CD8-positive, alpha-beta memory T cell (primary cell): ENCODE data around the gene FAM13B. TPM values are rescaled to one million over a fixed set of nuclear protein-coding genes. Genes with fewer than 3 reads are reported as not detected.
"Not testable (repeated sequence)": the region's sequence is repeated elsewhere in the genome, so short reads cannot be mapped to it uniquely, and the experiment has no call there.

Experiments used
- CTCF ChIA-PET: fragments of 350-600 bp; sonication (Branson Sonifier 250); formaldehyde crosslinking; loops from one replicate; lab custom pipeline; 2021; ENCODE audit warnings: antibody characterized with exemption; lab: Charles Lee
- POLR2A ChIA-PET: fragments of 350-600 bp; sonication (Branson Sonifier 250); formaldehyde crosslinking; loops from one replicate; lab custom pipeline; 2021; ENCODE audit warnings: antibody characterized with exemption; lab: Charles Lee
- DNase-seq, 5 donors: peaks; one replicate each; pipeline versions ENCODE4 v3.0.0 to v3.0.0-alpha.2; 2020 to 2022; ENCODE audit warnings: mixed read lengths in 1 of 5
- H3K27ac ChIP-seq: one replicate; pipeline ENCODE4 v1.7.0; 2013; ENCODE audit warnings: low read depth, mild to moderate bottlenecking, low read length, moderate library complexity
- H3K27me3 ChIP-seq: 2 replicates; pipeline ENCODE4 v1.7.0; 2013; ENCODE audit warnings: low read length, mild to moderate bottlenecking; ENCODE audit not compliant: insufficient read depth, poor library complexity, severe bottlenecking
- H3K36me3 ChIP-seq: 2 replicates; pipeline ENCODE4 v1.7.0; 2013; ENCODE audit warnings: mild to moderate bottlenecking, low read length, moderate library complexity; ENCODE audit not compliant: insufficient read depth
- H3K4me1 ChIP-seq: 2 replicates; pipeline ENCODE4 v1.7.0; 2013; ENCODE audit warnings: mild to moderate bottlenecking, low read length, moderate library complexity; ENCODE audit not compliant: insufficient read depth
- H3K4me3 ChIP-seq: 2 replicates; pipeline ENCODE4 v1.7.0; 2013; ENCODE audit warnings: mild to moderate bottlenecking, low read length
- H3K9me3 ChIP-seq: 2 replicates; pipeline ENCODE4 v1.7.0; 2013; ENCODE audit warnings: mild to moderate bottlenecking, low read length
- H3K27ac Mint-ChIP-seq, 8 donors: one replicate each; pipeline ENCODE4 v1.8.0; 2020 to 2021; ENCODE audit warnings: mixed read lengths in 8 of 8, mild to moderate bottlenecking in 6 of 8, inconsistent platforms in 3 of 8, moderate library complexity in 3 of 8
- H3K27me3 Mint-ChIP-seq, 2 donors: one replicate each; pipeline ENCODE4 v1.8.0; 2020 to 2021; ENCODE audit warnings: mixed read lengths in 2 of 2, mild to moderate bottlenecking in 1 of 2, moderate library complexity in 1 of 2
- H3K36me3 Mint-ChIP-seq, 3 donors: one replicate each; pipeline ENCODE4 v1.8.0; 2020 to 2021; ENCODE audit warnings: mixed read lengths in 3 of 3, inconsistent platforms in 1 of 3, mild to moderate bottlenecking in 1 of 3
- H3K4me1 Mint-ChIP-seq, 3 donors: one replicate each; pipeline ENCODE4 v1.8.0; 2020 to 2021; ENCODE audit warnings: mixed read lengths in 3 of 3, inconsistent platforms in 1 of 3, mild to moderate bottlenecking in 1 of 3
- H3K4me3 Mint-ChIP-seq, 7 donors: one replicate each; pipeline ENCODE4 v1.8.0; 2020 to 2021; ENCODE audit warnings: mixed read lengths in 7 of 7, mild to moderate bottlenecking in 6 of 7, moderate library complexity in 4 of 7, inconsistent platforms in 2 of 7
- H3K9me3 Mint-ChIP-seq, 5 donors: one replicate each; pipeline ENCODE4 v1.8.0; 2020 to 2022; ENCODE audit warnings: mixed read lengths in 5 of 5, mild to moderate bottlenecking in 3 of 5, moderate library complexity in 2 of 5, inconsistent platforms in 1 of 5
- polyA plus RNA-seq: library from polyadenylated mRNA; unstranded; fragments of 300-500 nt; fragmentation: Illumina TruSeq; gene quantifications from one replicate; pipeline ENCODE4 v1.2.3, GENCODE V29; 2021
- total RNA-seq, 2 experiments: library from RNA; stranded (reverse); gene quantifications; one replicate each; pipeline ENCODE4 v1.2.3, GENCODE V29; 2021

Gene FAM13B
- total and polyA plus RNA-seq, 3 experiments from 2014 or later, result 25.3 to 37.2 (median 28.9) TPM

- Histone ChIP-seq H3K27ac (no peak overlapping the region), H3K36me3 (no peaks in the 10 kb centered on the region), H3K4me1 (peaks cover 63% of the 10 kb centered on the region), H3K27me3 (no peaks in the 10 kb centered on the region), H3K9me3 (no peaks in the 10 kb centered on the region), H3K4me3 (no peak overlapping the region)
- POLR2A ChIA-PET, result interaction anchor here (0.7 kb wide), 3 partner anchors 434 to 1169 kb away, joined by 3 to 5 read pairs (median 3); no protein-coding TSS in a partner anchor
- Mint-ChIP-seq H3K4me3 (peak overlapping the region; percentile 62 to 100 (median 97)), H3K27ac (peak overlapping the region; percentile 43 to 100 (median 95)), H3K27me3 (no peaks in the 10 kb centered on the region), H3K4me1 (peaks cover 68 to 80% (median 76%) of the 10 kb centered on the region in 3 donors), H3K9me3 (no peaks in the 10 kb centered on the region), H3K36me3 (peaks cover 0 to 25% (median 0%) of the 10 kb centered on the region in 3 donors)
- CTCF ChIA-PET, result interaction anchor here (0.7 to 1.0 kb wide), 2 partner anchors 54 to 276 kb away, joined by 3 to 4 read pairs; partner anchors contain the start of genes HNRNPA0 and WNT8A
- DNase-seq, result no peak
Measured at GRCh38 chr5:138029944-138030343, 2.9 kb downstream of the FAM13B start.

GRCh38 chr5:138029501-138029900 lies 3.4 kb downstream of the FAM13B start:
- no peaks in the 10 kb centered on the region for H3K36me3 ChIP-seq
- H3K4me3 ChIP-seq, result no peak overlapping the region
- DNase-seq, result no peak
- H3K4me1 Mint-ChIP-seq, result peaks cover 72 to 85% (median 81%) of the 10 kb centered on the region in 3 donors
- peak overlapping the region; percentile 53 to 100 (median 97) for H3K4me3 Mint-ChIP-seq
- no peaks in the 10 kb centered on the region for H3K27me3 ChIP-seq
- no peaks in the 10 kb centered on the region for H3K27me3 Mint-ChIP-seq
- peaks cover 0 to 26% (median 1%) of the 10 kb centered on the region in 3 donors for H3K36me3 Mint-ChIP-seq
- H3K27ac Mint-ChIP-seq, result peak overlapping the region; percentile 0 to 100 (median 95)
- H3K4me1 ChIP-seq, result peaks cover 67% of the 10 kb centered on the region
- no peaks in the 10 kb centered on the region for H3K9me3 ChIP-seq
- ChIA-PET POLR2A (interaction anchor here (0.7 kb wide), 1 partner anchor 1169 kb away, joined by 5 read pairs; no protein-coding TSS in a partner anchor), CTCF (no interaction called here)
- H3K27ac ChIP-seq, result no peak overlapping the region
- H3K9me3 Mint-ChIP-seq, result no peaks in the 10 kb centered on the region

- Histone ChIP-seq H3K36me3 (no peaks in the 10 kb centered on the region), H3K4me3 (no peak overlapping the region), H3K4me1 (peaks cover 72% of the 10 kb centered on the region), H3K9me3 (no peaks in the 10 kb centered on the region), H3K27me3 (no peaks in the 10 kb centered on the region), H3K27ac (no peak overlapping the region)
- no peaks in the 10 kb centered on the region for H3K27me3 Mint-ChIP-seq
- peak overlapping the region in 5 of 7 donors; percentile 13 to 97 (median 93) for H3K4me3 Mint-ChIP-seq
- no peak for DNase-seq
- peak overlapping the region in 6 of 8 donors; percentile 65 to 99 (median 97) for H3K27ac Mint-ChIP-seq
- H3K9me3 Mint-ChIP-seq, result no peaks in the 10 kb centered on the region
- CTCF ChIA-PET, result interaction anchor here (1.3 kb wide), 1 partner anchor 13 kb away, joined by 3 read pairs; no protein-coding TSS in a partner anchor
- H3K36me3 Mint-ChIP-seq, result peaks cover 0 to 26% (median 2%) of the 10 kb centered on the region in 3 donors
- peaks cover 77 to 87% (median 86%) of the 10 kb centered on the region in 3 donors for H3K4me1 Mint-ChIP-seq
- POLR2A ChIA-PET, result no interaction called here
Measured at GRCh38 chr5:138028971-138029365, 3.9 kb downstream of the FAM13B start.

GRCh38 chr5:138028262-138028970 lies 4.5 kb downstream of the FAM13B start:
- H3K9me3 Mint-ChIP-seq, POLR2A ChIA-PET, DNase-seq, H3K9me3 ChIP-seq, H3K4me3 ChIP-seq, H3K36me3 ChIP-seq, H3K27me3 Mint-ChIP-seq, H3K27me3 ChIP-seq, H3K27ac ChIP-seq: not testable (repeated sequence)
- CTCF ChIA-PET, result interaction anchor here (0.7 to 1.3 kb wide), 2 partner anchors 14 to 36 kb away, joined by 3 read pairs; no protein-coding TSS in a partner anchor
- peaks cover 72% of the 10 kb centered on the region for H3K4me1 ChIP-seq
- peak overlapping the region in 3 of 7 donors; percentile 23 to 93 (median 31) for H3K4me3 Mint-ChIP-seq
- peaks cover 78 to 87% (median 87%) of the 10 kb centered on the region in 3 donors for H3K4me1 Mint-ChIP-seq
- peak overlapping the region in 4 of 8 donors; percentile 11 to 99 (median 40) for H3K27ac Mint-ChIP-seq
- H3K36me3 Mint-ChIP-seq, result peaks cover 0 to 26% (median 2%) of the 10 kb centered on the region in 3 donors

GRCh38 chr5:138026793-138027192 lies 6.1 kb downstream of the FAM13B start:
- H3K27me3 ChIP-seq, H3K27me3 Mint-ChIP-seq, DNase-seq, H3K9me3 ChIP-seq, H3K9me3 Mint-ChIP-seq, POLR2A ChIA-PET, H3K4me3 ChIP-seq, H3K27ac ChIP-seq, H3K36me3 ChIP-seq: not testable (repeated sequence)
- CTCF ChIA-PET, result interaction anchor here (1.2 to 2.9 kb wide), 3 partner anchors 9 to 42 kb away, joined by 3 to 18 read pairs (median 8); no protein-coding TSS in a partner anchor
- Mint-ChIP-seq H3K4me1 (peaks cover 84 to 96% (median 96%) of the 10 kb centered on the region in 3 donors), H3K4me3 (peak overlapping the region in 2 of 7 donors; percentile 57 to 64), H3K36me3 (peaks cover 0 to 20% (median 2%) of the 10 kb centered on the region in 3 donors), H3K27ac (peak overlapping the region in 2 of 8 donors; percentile 59 to 60)
- peaks cover 81% of the 10 kb centered on the region for H3K4me1 ChIP-seq

GRCh38 chr5:138025285-138025684 lies 7.6 kb downstream of the FAM13B start:
- no peak for DNase-seq
- no peaks in the 10 kb centered on the region for H3K36me3 ChIP-seq
- Mint-ChIP-seq H3K4me1 (peaks cover 83 to 95% (median 94%) of the 10 kb centered on the region in 3 donors), H3K36me3 (peaks cover 0 to 26% (median 2%) of the 10 kb centered on the region in 3 donors), H3K27me3 (no peaks in the 10 kb centered on the region), H3K27ac (peak overlapping the region in 5 of 8 donors; percentile 22 to 76 (median 52)), H3K9me3 (no peaks in the 10 kb centered on the region), H3K4me3 (peak overlapping the region in 4 of 7 donors; percentile 32 to 55 (median 43))
- H3K4me3 ChIP-seq, result no peak overlapping the region
- ChIA-PET CTCF (interaction anchor here (1.0 to 2.9 kb wide), 2 partner anchors 10 to 327 kb away, joined by 3 to 18 read pairs; no protein-coding TSS in a partner anchor), POLR2A (no interaction called here)
- H3K4me1 ChIP-seq, result peaks cover 66% of the 10 kb centered on the region
- H3K9me3 ChIP-seq, result no peaks in the 10 kb centered on the region
- no peak overlapping the region for H3K27ac ChIP-seq
- H3K27me3 ChIP-seq, result no peaks in the 10 kb centered on the region

GRCh38 chr5:138024117-138024516 lies 8.8 kb downstream of the FAM13B start:
- CTCF ChIA-PET, result no interaction called here
- peaks cover 3% of the 10 kb centered on the region for H3K36me3 ChIP-seq
- H3K4me3 Mint-ChIP-seq, result peak overlapping the region in 5 of 7 donors; percentile 1 to 62 (median 22)
- no peaks in the 10 kb centered on the region for H3K27me3 Mint-ChIP-seq
- POLR2A ChIA-PET, result no interaction called here
- no peaks in the 10 kb centered on the region for H3K9me3 Mint-ChIP-seq
- H3K27ac ChIP-seq, result no peak overlapping the region
- no peaks in the 10 kb centered on the region for H3K27me3 ChIP-seq
- peaks cover 74 to 86% (median 84%) of the 10 kb centered on the region in 3 donors for H3K4me1 Mint-ChIP-seq
- H3K36me3 Mint-ChIP-seq, result peaks cover 0 to 33% (median 5%) of the 10 kb centered on the region in 3 donors
- no peak for DNase-seq
- no peak overlapping the region for H3K4me3 ChIP-seq
- H3K9me3 ChIP-seq, result no peaks in the 10 kb centered on the region
- peak overlapping the region in 4 of 8 donors; percentile 7 to 68 (median 50) for H3K27ac Mint-ChIP-seq
- H3K4me1 ChIP-seq, result peaks cover 54% of the 10 kb centered on the region
